Naive B cell (primary cell): Measurements from ENCODE around the gene NPIPA2. TPM values are rescaled to one million over a fixed set of nuclear protein-coding genes. Genes with fewer than 3 reads are reported as not detected.
"Not testable (repeated sequence)": the region's sequence is repeated elsewhere in the genome, so short reads cannot be mapped to it uniquely, and the experiment has no call there.

Experiments used
- ATAC-seq, 2 donors: fragments of 150-1000 bp; cut with Tn5 transposase; 2 replicates each; pipeline ENCODE4 v1.10.0; 2021; ENCODE audit warnings: low read depth in 2 of 2, mild to moderate bottlenecking in 2 of 2, moderate library complexity in 2 of 2
- DNase-seq: peaks from one replicate; pipeline ENCODE4 v3.0.0; 2022
- H3K27ac Mint-ChIP-seq, 6 donors: one replicate each; pipeline ENCODE4 v1.8.0; 2020 to 2022; ENCODE audit warnings: mild to moderate bottlenecking in 6 of 6, mixed read lengths in 6 of 6, moderate library complexity in 5 of 6, inconsistent platforms in 2 of 6
- H3K27me3 Mint-ChIP-seq, 3 donors: one replicate each; pipeline ENCODE4 v1.8.0; 2021 to 2022; ENCODE audit warnings: mixed read lengths in 3 of 3, mild to moderate bottlenecking in 1 of 3
- H3K36me3 Mint-ChIP-seq, 2 donors: one replicate each; pipeline ENCODE4 v1.8.0; 2020 to 2022; ENCODE audit warnings: mixed read lengths in 2 of 2, inconsistent platforms in 1 of 2, mild to moderate bottlenecking in 1 of 2
- H3K4me1 Mint-ChIP-seq, 3 donors: one replicate each; pipeline ENCODE4 v1.8.0; 2020 to 2022; ENCODE audit warnings: mixed read lengths in 3 of 3, inconsistent platforms in 1 of 3, mild to moderate bottlenecking in 1 of 3, moderate library complexity in 1 of 3
- H3K4me3 Mint-ChIP-seq, 8 donors: one replicate each; pipeline ENCODE4 v1.8.0; 2020 to 2022; ENCODE audit warnings: mild to moderate bottlenecking in 8 of 8, mixed read lengths in 8 of 8, moderate library complexity in 8 of 8, inconsistent platforms in 2 of 8
- H3K9me3 Mint-ChIP-seq, 7 donors: one replicate each; pipeline ENCODE4 v1.8.0; 2020 to 2022; ENCODE audit warnings: mixed read lengths in 7 of 7, mild to moderate bottlenecking in 5 of 7, inconsistent platforms in 2 of 7, moderate library complexity in 1 of 7
- polyA plus RNA-seq, 6 donors: library from polyadenylated mRNA; unstranded; fragments of 300-500 nt; fragmentation: Illumina TruSeq; gene quantifications; one replicate each; pipeline ENCODE4 v1.2.3, GENCODE V29; 2021; ENCODE audit warnings: low read depth in 6 of 6

The NPIPA2 gene
- polyA plus RNA-seq, 6 donors from 2014 or later = not detected

DNA sequence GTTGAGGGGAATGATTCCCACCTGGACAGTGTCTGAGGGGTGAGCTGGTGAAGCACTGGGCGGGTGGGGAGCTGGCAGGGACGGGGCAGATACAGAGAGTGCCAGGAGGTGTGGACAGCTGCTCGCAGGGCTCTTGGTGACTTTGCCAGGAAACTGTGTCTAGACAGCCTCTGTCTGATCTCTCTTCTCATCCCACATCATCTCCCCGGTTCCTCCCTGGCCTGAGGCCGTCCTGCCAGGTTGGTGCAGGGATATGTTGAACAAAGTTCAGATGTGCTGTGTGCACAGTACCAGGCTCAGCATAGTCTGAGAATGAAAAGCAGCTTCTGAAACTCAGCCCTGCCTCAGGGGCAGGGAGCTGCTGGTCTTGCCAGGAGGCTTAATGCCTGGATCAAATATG, 47.2 kb downstream of the NPIPA2 start:
- H3K4me3 Mint-ChIP-seq, H3K9me3 Mint-ChIP-seq, H3K4me1 Mint-ChIP-seq, DNase-seq, ATAC-seq, H3K27me3 Mint-ChIP-seq, H3K27ac Mint-ChIP-seq, H3K36me3 Mint-ChIP-seq: not testable (repeated sequence)

DNA sequence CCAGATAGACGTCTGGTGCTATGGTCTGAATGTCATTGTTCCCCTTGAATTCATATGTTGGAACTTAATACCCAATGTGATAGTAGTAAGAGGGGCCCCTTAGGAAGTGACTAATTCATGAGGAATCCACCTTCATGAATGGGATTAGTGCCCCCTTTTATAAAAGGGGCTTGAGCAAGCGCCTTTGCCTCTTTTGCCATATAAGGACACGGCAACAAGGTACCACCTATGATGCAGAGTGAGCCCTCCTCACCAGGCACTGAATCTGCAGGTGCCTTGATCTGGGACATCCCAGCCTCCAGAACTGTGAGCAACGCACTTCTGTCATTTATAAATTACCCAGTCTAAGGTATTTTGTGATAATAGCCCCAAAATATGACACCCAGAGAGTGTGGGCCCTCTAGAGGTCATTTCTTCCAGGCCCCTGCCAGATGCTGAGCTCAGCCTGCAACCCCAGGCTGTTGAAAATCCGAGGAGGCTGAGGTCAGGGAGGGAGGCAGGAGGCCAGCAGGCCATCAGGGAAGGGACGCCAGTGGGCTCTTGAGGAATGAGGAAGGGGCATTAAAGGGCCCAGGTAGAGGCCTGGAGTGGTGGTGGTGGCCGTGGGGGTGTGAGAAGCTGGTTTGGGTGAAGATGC, 48.1 kb downstream of the NPIPA2 start:
- H3K36me3 Mint-ChIP-seq, H3K4me1 Mint-ChIP-seq, H3K9me3 Mint-ChIP-seq, H3K27me3 Mint-ChIP-seq, DNase-seq, H3K4me3 Mint-ChIP-seq, ATAC-seq, H3K27ac Mint-ChIP-seq: not testable (repeated sequence)

DNA sequence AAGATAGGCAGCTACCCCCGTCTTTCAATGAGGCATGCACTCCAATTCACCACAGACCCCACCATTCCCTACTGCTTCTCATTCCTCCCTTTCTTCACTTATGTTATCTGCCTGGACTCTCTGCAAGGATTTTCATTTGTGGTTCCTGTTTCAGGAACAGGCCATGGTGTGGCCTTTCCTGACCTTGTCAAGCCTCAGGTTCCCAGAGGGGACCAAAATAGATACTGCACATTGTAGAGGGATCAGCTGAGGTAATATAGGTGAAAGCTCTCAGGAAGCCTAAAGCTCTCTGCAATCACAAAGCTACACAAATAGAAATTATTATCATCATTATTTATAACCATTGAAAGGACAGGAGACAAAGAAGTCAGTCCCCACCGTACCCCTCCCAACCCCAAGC, 50.6 kb downstream of the NPIPA2 start:
- not testable (repeated sequence) for ATAC-seq, H3K4me1 Mint-ChIP-seq, DNase-seq

DNA sequence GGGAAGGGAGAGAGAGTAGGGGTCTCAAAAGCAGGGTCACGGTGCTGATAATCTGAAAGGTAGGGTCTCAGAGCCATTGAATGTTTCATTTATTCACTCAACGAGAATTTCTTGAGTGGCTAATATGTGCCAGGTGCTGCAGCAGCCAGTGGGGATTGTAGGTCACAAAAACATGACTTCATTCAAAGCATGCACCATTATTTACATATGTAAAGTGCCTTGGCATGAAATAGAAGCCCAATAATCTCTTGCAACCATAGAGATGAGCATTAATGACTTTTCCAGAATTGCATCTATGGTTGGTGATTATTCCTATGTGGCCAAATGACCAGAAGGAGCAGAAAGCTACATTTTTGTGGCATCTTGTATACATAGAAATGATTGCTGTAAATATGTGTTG, 55.2 kb downstream of the NPIPA2 start:
- not testable (repeated sequence) for H3K4me3 Mint-ChIP-seq, H3K27me3 Mint-ChIP-seq, ATAC-seq, H3K4me1 Mint-ChIP-seq, H3K27ac Mint-ChIP-seq, H3K9me3 Mint-ChIP-seq, H3K36me3 Mint-ChIP-seq, DNase-seq

More for the DNA sequence above, 50.6 kb downstream of the NPIPA2 start:
- not testable (repeated sequence) for H3K27me3 Mint-ChIP-seq, H3K36me3 Mint-ChIP-seq, H3K27ac Mint-ChIP-seq, H3K9me3 Mint-ChIP-seq, H3K4me3 Mint-ChIP-seq

GRCh38 chr16:14803577-14803976, 61.2 kb downstream of the NPIPA2 start:
- not testable (repeated sequence) for H3K4me3 Mint-ChIP-seq, H3K27me3 Mint-ChIP-seq, H3K27ac Mint-ChIP-seq, H3K4me1 Mint-ChIP-seq, H3K9me3 Mint-ChIP-seq, H3K36me3 Mint-ChIP-seq, DNase-seq
- ATAC-seq = peak; percentile 82 to 88

GRCh38 chr16:14807184-14807678, 64.9 kb downstream of the NPIPA2 start:
- not testable (repeated sequence) for H3K27ac Mint-ChIP-seq, ATAC-seq, H3K4me3 Mint-ChIP-seq, H3K27me3 Mint-ChIP-seq, H3K9me3 Mint-ChIP-seq, DNase-seq, H3K36me3 Mint-ChIP-seq, H3K4me1 Mint-ChIP-seq

DNA sequence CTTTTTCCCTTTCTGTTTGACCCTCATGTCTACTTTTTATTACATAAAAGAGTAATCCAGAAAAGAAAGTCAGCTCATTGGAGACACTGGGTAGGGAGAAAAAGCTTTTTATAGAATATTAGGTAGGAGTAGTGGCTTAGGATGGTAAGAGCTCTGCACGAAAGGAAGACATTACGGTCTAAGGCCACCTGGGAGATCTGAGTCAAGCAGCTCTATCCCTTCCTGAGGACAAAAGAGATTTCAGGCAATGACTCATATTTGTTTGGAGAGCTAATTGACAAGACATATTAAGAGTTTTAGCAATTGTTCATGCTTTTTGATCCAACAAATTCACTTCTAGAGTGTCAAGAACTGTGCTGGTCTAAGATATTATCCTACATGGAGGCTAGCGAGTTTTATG, 71.6 kb downstream of the NPIPA2 start:
- H3K27me3 Mint-ChIP-seq, DNase-seq, H3K4me1 Mint-ChIP-seq, H3K36me3 Mint-ChIP-seq, H3K4me3 Mint-ChIP-seq, H3K9me3 Mint-ChIP-seq, ATAC-seq, H3K27ac Mint-ChIP-seq: not testable (repeated sequence)

Other genes with a start within 250 kb of the NPIPA2 start
- gene PARN, start 112.3 kb upstream of the NPIPA2 start, polyA plus RNA-seq = 10 to 100 TPM; 43.7 to 64.7 (median 55.4) TPM
- 10 to 100 TPM; 29.0 to 46.6 (median 40.4) TPM for gene BFAR, start 109.6 kb upstream of the NPIPA2 start, polyA plus RNA-seq
- gene PLA2G10, start 48.2 kb upstream of the NPIPA2 start, polyA plus RNA-seq = not detected
- not detected for gene NPIPA3, start 39.1 kb upstream of the NPIPA2 start, polyA plus RNA-seq
- 10 to 100 TPM; 15.9 to 45.1 (median 26.0) TPM for gene NOMO1, start 91.2 kb downstream of the NPIPA2 start, polyA plus RNA-seq
- 1 to 10 TPM in 3 of 6 donors, under 1 TPM in 2, not detected in 1; 0.73 to 3.9 (median 1.3) TPM for gene NPIPA1, start 194.9 kb downstream of the NPIPA2 start, polyA plus RNA-seq
- 10 to 100 TPM; 24.1 to 38.6 (median 31.4) TPM for gene PDXDC1, start 232.5 kb downstream of the NPIPA2 start, polyA plus RNA-seq